ENCODE measurements around the gene KRT7.

KRT7 gene

DNA sequence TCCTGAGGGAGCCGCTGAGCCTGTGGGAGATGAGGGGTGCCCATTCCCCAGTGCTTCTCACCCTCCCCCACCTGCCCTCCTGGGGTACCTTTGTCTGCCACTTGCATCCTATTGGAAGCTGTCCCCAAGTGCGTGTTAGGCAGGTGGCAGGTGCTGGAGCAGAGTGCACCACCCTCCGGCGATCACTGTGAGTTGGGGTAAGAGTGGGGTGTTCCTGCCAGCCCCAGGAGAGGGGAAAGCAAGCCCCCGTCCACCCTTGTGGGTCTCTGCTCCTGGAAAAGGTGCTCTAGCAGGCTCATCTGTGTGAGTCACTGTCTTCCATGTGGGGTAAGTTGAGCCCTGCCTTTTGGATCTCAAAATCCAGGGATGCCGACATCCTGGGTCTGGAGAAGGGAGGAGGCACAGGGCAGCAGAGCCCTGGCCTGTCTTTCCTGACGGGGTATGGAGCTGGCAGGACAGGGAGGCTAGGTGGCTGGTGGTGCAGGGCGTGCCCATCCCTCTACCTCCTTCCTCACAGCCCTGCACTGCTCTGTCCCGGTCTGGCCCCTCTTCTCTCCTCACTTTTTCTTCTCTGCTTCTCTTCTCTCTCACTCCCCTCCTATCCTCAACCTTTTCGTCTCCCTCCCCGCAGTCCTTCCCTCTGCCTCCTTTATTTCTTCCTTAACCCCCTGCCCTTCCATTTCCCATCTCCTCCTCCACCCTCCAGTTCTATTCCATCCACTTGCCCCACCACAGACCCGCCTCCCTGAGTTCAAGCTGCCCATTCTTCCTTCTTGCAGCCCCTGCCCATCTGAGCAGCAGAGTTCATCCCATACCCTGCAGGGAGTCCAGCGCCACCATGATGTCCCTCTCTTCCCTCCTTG is 20.1 kb upstream of the KRT7 start:
- no peak for DNase-seq

DNA sequence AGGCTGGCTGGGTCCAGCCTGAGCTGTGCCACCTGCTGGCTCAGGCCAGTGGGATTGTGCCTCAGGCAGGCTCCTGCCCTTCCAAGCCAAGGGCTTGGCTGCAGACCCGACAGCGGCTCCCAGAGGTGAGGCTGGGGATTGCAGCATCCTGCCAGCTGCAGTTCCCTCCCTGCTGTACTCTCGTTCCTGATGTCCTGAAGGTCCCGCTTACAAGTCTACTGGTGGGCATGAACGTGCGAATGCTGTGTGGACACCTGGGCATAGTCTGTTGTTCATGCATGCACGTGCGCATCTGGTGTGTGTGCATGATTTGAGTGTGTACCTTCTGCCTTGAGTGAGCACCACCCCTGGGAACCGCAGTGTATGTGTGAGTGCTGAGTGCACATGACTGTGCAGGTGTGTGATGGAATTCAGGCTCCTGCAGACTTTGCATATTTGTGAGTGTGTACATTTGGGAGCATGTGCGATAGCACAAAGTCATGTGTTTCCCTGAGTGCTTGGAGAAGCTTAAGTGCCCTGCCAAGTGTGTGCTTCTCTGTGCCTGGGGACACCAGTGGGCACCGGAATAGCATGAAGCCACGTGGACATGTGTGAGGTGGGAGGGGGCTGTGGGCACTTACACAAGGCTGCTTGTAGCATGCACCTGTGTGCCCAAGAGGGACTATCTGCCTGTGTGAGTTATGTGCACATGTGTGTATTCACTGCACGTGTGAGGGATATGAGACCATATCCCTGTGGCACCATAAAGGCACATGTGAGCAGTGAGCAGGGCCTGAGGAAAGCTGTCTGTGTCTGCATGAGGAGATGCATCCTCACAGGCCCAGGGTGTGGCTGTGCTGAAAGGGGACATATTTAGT is 19.3 kb upstream of the KRT7 start:
- DNase-seq, result peak; percentile 65 to 74

DNA sequence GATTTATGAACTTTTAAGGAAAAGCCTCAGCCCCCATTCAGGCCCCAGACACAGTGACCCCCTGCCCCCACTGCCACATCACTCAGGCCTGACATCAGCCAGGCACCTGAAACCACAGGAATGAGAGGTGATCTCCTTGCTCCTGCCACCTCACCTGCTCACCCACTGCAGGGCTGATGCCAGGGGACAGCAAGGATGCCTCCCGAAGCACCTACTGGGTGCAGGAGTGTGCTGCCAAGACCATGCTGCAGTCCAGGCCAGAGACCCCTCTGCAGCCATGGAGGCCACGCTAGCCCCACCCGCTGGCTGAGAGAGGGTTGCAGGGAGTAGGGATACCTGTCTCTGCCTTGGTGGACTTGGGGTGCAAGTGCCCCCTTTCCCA is 18.6 kb upstream of the KRT7 start:
- DNase-seq, result no peak

DNA sequence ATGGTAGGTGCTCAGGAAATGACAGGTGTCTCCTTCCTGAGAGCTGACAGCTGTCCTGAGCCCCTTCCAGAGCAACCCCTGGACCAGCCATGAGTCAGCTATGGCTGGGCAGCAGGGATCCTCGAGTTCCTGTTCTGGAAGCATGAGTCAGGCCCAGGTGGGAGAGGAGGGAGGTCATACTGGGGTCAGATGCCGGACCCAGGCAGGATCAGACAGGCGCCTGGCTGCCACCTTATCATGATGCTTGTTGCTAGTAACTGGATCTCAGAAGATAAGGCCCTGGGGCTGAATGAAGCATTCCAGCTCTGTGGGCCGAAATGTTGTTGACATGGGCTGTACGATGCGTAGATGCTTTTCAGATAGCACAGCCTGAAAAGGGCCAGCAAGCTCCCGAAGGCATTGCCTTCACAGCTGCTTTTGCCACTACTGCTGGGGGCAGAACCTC is 17.4 kb upstream of the KRT7 start:
- no peak for DNase-seq

DNA sequence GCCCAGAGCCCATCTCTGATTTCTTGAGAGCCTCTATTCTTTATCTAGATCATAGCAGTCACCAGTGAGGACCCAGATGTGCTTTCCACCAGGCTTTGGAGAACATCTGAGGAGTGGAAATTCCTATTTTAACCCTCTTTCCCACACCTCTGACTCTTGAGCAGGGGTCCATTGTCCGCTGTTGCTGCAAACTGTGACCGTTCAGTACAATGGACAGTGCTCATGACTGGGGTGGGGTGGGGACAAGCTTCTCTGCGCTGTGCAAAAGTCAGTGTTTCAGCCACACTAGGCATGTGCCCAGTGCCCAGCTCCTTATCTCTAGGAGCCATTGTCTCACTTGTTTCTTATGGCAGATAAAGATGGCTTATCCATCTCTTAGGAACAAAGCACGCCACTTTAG is 16.9 kb upstream of the KRT7 start:
- DNase-seq, result no peak

DNA sequence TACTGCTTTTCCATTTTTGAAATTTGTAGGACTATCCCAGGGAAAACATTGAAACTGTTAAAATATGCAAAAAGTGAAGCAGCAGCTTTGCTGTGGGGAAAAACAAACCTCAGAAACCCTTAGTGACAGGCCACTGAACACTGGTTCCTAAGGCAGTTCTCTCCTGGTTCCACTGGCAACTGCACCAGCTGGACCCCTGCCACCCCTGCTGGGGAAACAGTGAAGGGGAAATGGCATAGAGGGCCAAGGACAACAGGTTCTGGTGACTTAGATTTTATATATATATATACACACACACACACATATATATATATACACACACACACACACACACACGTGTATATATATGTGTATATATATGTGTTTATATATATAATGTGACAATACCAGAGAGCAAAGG is 16.2 kb upstream of the KRT7 start:
- DNase-seq, result no peak

DNA sequence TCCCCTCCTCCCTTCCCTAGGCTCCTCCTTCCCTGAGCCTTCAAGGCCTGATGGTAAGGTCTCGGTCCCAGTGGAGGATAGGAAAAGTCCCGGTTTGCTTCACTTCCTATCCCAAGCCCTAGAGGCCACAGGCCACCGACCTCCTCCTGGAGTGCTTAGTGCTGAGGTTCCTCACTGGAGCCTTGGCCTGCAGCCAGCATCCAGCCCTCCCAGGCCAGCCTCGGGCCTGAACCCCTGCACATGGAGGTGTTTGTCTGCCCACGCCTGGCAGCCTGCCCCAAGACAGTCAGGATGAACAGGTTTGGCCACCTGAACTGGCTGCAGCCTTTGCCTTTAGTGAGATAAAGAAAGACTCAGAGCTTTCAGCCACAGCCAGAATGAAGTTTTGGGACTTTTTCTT is 15.8 kb upstream of the KRT7 start:
- no peak for DNase-seq

DNA sequence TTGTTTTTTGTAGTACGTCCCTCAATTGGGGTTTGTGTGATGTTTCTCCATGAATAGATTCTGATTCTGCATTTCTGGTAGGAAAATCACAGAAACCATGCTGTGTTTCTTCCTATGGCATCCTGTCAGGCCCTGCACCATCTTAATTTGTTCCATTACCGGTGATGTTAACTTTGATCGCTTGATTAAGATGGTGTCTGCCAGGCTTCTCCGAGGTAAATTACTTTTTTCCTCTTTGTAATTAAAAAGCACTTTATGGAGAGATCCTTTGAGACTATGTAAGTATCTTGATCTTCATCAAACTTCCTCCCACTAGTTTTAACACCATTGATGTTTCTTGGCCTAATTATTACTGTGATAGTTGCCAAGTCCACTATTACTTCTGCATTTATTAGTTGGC is 15.0 kb upstream of the KRT7 start:
- no peak for DNase-seq

DNA sequence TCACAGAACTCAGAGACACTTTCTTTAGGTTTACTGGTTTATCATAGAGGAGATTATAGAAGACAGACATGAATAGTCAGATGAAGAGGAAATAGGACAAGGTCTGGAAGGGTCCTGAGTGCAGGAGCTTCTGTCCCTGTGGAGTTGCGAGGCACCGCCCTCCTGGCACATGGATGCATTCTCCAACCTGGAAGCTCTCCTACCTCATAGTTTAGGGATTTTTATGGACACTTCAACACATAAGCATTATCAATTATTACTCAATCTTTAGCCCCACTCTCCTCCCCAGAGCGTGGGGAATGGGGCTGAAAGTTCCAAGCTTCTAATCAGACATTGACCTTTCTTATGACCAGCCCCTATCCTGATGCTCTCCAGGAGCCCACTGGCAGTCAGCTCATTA is 12.6 kb upstream of the KRT7 start:
- no peak for DNase-seq

DNA sequence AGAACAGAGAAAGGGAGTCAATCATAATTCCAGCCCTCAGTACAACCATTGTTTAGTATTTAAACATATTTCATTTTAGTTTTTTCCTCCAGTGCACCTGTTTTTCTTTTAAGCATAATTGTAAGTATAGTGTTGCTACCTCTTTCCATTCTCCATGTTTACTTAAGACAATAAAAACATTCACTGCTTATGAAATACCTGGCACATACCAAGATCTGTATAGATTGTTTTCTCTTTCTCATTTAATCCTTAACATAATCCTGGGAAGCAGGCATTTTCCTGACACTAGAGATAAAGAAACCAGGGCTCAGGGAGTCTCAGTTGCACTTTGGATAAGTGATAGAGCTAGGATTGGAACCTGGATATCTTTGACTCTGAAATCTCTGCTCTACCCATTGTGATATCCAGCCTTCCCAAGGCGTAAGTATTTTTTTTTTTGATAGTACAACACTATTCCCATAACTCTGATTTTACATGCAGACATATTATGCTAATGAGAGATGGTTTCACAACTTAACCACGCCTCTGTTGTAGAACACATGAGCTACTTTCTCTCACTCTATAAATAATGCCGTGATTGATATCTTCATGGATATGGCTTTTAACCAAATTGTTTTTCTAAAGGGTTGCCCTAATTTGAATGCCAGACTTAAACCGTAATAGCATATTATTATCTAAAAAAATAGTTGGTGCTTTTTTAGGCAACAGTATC is 11.8 kb upstream of the KRT7 start:
- no peak for DNase-seq

DNA sequence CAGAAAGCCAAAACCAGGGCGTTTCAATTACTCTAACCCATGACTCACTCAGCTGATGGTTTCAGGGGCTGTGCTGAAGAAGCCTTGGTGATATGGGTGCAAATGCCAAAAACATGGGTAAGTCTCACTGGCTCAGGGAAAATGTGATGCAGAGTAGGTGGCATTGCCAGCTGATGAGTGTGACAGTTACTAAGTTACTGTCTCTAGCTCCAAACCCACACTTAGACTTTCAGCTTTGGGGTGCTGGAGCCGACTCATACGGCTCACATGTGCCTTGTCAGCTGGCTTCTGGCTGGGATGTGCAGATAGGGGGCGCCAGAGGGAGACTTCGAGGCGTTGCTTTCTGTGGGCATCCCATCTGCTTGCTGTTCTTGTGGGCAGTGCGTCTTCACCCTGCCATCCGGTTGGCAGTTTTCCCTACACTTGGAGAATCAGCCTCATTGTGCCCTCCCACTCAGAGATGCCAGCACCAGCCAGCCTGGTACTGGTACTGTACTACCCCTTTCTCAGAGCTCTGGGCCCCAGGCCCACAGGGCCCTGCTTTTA is 11.1 kb upstream of the KRT7 start:
- DNase-seq, result peak; percentile 26 to 41

DNA sequence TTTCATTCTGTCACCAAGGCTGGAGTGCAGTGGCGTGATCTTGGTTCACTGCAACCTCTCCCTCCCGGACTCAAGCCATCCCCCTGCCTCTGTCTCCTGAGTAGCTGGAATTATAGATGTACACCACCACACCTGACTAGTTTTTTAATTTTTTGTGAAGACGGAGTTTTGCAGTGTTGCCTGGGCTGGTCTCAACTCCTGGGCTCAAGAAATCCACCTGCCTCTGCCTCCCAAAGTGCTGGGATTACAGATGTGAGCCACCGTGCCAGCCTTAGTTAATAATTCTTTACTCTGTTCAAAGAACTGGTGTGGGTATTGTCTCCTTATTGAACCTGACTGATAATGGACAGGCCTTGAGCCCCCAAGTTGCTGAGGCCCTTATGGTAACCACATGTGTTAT is 10.4 kb upstream of the KRT7 start:
- DNase-seq, result no peak

DNA sequence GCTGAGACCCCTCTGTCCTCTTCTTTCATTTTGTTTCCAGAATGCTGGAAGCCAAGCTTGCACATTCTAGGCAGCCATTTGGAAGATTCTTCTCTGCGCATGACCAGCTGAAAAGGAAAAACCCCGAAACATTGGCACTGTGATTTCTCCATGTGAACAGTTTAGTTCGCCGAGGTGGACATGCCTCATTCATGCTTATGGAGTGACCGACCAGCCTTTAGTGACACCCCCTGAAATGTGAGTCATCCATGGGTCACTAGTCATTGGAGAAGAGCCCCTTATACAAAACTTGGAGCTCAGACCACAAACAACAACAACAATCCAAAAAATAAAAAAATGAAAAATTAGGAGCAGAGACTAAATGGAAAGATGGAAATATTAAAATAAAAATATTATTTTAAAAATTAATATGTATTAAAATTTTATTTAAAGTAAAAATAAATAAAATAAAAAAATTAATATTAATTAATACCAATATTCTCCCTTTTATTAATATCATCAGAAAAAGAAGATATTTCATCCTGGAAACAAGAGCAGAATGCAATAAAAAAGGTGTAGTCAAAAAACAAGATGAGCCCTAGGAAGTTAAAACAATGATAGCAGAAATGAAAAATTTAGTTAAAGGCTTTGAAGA is 9.5 kb upstream of the KRT7 start:
- DNase-seq, result no peak

DNA sequence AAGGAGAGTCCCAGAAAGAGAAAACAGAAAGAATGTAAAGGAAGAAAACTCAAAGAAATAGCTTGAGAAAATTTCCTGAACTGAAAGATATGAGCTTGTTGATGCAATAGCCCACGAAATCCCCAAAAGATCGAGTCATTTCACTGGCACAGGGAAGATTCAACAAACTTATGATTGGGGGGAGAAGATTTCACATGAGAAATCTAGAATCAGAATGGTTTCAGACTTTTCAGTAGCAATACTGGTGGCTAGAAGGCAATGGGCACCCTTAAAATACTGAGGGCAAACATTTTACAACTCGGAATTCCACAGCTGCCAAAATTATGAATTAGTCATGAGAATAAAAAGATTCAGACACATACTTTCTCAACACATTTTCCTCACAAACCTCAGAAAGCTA is 8.9 kb upstream of the KRT7 start:
- DNase-seq, result no peak

DNA sequence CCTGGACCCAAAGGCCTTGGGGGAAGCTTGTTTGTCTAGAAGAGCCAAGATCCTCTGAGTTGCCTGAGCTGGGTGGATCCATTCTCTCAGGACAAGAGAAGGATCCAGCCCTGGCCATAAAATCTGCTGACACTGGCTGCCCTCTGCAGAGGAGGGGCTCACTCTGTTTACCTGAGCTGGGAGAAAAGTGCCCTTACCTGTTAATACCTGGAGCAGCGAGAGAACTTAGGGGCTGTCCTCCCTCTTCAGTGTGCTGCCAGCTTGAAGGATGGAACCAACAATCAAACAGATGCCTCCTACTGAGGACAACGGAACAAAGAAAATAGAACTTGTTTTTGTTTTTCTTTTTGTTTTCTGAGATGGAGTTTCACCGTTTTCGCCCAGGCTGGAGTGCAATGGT is 7.3 kb upstream of the KRT7 start:
- no peak for DNase-seq

DNA sequence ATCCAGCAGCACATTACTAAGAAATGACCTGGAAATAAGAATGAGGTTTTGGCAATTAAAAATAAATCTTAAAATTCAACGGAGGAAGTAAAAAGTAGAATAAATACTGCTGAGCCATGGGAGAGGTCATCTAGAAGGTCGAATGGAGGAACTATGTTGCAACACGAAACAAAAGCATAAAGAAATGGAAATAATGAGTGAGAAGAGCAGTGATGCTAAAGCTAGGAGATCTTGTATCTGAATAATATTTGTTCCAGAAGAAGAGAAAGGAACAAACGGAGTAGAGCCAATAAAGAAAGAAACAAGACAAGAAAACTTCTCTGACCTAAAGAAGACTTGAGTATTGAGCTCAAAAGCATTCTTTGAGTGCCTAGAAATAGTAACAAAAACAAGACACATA is 6.6 kb upstream of the KRT7 start:
- DNase-seq, result no peak

DNA sequence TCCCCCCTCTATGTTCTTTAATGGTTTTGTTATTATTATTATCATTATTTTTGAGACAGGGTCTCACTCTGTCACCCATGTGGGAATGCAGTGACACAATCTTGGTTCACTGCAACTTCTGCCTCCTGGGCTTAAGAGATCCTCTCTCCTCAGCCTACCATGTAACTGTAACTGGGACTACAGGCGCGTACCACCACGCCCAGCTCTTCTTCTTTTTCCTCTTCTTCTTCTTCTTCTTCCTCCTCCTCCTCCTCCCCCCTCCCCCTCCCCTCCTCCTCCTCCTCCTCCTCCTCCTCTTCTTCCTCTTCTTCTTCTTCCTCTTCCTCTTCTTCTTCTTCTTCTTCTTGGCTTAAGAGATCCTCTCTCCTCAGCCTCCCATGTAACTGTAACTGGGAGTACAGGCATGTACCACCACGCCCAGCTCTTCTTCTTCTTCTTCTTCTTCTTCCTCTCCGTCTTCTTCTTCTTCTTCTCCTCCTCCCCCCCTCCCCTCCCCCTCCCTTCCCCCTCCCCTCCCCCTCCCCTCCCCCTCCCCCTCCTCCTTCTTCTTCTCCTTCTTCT is 5.4 kb upstream of the KRT7 start:
- DNase-seq, result no peak

DNA sequence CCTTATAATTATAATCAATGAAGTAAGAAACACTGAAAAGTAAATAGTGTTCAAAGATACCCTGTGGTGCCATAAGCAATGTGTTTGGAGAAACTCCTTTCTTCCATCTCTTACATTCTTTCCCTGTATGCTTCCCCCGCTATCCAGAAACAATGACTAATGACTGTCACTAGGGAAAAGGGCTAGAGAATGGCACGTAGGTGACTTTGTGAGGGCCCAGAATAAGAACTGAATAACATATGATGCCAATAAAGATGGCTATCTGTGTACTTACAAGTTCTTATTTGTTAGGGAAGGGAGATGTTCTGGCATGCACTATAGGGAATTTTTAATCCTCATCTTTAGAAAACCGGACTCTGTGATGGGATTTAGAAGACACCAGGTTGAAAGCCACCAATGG is 4.7 kb upstream of the KRT7 start:
- no peak for DNase-seq

DNA sequence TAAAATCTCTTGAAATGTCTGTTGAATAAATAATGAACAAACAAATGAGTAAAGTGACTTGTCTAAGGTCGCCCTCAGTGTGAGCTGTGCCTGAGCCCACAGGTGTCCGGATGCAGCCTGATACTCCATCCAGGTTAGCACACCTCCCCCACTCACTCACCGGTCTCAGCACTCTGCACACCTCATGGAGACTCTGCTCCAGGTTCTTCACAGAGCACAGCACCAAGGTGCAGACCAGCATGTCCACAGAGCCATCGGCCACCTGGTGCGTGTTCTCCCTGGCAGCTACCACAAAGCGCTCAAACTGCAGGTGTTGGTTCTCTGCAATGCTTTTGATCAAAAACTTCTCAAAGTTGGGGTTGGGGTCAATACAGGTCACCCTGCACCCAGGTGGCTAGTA is 4.1 kb upstream of the KRT7 start:
- DNase-seq, result no peak

DNA sequence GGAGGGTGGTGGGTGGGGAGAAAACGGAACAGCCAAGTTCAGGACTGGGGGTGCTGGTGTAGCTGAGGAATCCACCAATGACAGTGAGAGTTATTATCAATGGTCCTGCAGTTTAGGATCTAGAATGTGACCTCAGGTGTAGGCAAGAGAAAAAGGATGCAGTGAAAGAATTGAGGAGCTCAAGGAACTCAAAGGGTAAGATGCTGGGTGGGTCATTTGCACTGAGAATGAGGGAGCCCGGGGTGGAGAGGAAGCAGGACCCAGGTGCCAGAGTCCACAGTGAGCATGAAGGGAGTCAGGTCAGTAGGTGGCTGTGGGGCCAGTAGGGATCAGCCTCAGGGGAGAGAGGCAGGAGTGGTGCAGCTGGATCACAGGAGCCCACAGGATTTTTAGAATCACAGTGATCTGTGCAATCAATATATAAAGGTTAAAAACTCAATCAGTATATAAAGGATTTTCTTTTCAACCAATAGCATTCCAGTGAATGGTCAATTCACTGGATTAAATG is 3.2 kb upstream of the KRT7 start:
- no peak for DNase-seq

DNA sequence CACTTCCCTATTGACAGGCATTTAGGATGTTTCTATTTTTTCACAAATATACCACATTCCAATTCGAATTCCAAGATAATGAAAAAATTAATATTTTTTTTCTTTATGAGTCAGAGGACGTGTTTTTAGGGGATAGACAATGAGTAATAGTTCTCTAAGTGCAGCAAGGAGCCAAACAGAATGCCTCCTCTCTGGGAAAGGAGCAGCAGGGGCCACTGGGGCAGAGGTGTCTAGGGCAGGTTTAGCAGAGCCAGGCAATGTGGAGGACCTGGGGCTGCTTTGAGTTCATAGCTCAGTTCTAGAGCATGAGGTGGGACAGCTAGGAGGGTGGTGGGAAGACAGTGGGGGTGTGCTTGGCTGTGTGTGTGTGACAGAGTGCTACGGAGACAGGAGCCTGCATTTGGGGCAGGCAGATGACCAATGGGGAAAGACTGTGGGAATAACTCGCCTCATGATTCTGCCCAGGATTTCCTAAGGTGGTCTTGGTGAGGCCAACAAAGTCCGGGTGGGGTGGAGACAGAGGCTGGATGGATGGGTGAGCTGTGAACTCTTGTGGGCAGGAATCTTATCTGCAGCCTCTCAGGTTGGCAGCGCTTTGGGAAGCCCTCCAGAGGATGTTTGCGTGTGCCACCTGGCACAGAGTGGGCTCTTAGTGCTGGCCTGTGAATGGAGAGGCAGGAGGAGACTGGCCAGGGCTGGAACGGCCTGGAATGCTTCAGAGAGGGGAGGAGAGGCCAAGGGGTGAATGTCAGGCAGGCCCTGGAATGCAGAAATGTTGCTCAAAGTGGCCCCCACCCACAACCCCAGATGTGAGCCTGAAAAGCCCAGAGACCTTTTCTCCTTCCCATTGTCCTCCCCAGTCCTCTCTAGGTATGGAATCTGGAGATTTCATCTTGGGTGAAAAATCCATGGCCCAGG is 2.4 kb upstream of the KRT7 start:
- DNase-seq, result no peak

Data from Kasumi-1 (cell line).